Left hindlimb (tissue), 1 donor: ENCODE measurements around the gene PRKCE.

Experiments
- DNase-seq: peaks from one replicate; pipeline ENCODE4 v3.0.0-alpha.2; 2018

PRKCE gene

GRCh38 chr2:45814951-45815621 is 163.6 kb downstream of the PRKCE start:
- no peak for DNase-seq

- no peak for DNase-seq
Measured at GRCh38 chr2:45816272-45816671, 164.8 kb downstream of the PRKCE start.

GRCh38 chr2:45818591-45818990 is 167.1 kb downstream of the PRKCE start:
- no peak for DNase-seq

GRCh38 chr2:45820048-45820447 is 168.6 kb downstream of the PRKCE start:
- no peak for DNase-seq

DNA sequence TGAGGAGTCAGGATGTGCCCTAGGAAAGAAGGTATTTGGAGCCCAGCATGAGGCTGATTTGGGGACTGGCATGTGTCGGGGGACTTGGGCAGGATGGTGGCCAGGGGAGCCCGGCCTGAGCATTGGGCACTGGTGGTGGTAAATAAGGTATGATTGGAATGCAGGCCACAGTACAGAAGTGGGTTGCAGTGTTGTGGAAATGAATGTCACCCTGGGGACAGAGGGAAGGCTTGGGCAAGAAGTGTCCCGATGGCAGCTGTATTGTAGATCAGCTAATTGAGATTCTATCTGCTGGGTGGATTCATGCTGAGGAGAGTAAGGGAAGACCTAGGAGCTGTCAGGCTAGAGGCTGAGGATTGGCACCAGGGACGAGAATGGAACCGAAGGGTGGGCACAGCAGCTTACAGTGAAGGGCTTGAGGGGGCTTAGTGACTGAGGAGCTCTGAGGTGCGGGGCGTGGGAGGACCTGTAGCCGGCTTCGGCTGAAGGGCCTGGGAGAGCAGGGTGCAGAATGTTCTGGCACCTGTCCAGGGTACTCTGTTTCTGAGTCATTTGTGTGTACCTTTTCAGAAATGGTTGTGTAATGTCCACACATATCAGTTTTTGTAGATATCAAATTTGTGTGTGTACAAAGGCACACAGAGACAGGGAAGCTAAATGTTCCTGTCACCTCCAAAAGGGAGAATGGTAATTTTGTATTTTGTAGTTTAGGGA is 170.2 kb downstream of the PRKCE start:
- DNase-seq, result no peak

DNA sequence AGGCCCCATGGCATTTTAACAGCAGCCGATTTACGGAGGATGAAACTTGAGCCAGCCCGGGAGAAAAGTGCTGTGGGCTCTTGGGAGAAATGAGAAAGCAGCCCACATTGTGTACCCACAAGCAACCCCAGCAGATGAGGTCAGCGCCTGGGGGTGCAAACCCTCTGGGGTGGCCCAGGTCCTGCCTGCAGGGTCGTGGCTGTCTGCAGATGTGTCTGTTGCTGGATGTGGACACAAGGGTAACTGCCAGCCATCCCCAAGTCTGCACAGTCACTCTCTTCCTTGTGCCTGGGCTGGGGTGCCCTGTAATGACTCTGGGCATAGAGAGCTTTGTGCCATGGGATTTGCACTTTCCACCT is 170.8 kb downstream of the PRKCE start:
- no peak for DNase-seq

GRCh38 chr2:45823723-45824206 is 172.3 kb downstream of the PRKCE start:
- peak; percentile 87 for DNase-seq

- no peak for DNase-seq
Measured at GRCh38 chr2:45825001-45825651, 173.7 kb downstream of the PRKCE start.

GRCh38 chr2:45826460-45826859 is 175.0 kb downstream of the PRKCE start:
- DNase-seq, result no peak

GRCh38 chr2:45826884-45827635 is 175.6 kb downstream of the PRKCE start:
- DNase-seq, result peak; percentile 68

DNA sequence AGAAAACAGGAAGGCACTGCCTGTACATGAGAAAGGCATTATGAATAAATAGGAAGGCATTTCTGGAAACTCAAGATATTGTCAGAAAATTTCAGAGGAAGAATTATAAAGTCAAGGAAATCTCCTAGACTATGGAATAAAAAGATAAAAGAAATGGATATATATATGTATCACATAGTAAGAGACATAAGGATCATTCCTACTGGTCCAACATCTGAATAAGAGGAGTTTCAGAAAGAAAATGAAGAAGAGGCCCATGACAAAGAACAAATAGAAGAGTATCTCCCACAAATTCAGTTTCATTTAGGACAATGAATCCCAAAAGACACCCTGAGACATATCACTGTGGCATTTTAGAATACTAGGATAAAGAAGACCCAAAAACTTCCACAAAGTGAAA is 178.8 kb downstream of the PRKCE start:
- no peak for DNase-seq

- DNase-seq, result no peak
Measured at GRCh38 chr2:45833301-45833967, 182.0 kb downstream of the PRKCE start.

DNA sequence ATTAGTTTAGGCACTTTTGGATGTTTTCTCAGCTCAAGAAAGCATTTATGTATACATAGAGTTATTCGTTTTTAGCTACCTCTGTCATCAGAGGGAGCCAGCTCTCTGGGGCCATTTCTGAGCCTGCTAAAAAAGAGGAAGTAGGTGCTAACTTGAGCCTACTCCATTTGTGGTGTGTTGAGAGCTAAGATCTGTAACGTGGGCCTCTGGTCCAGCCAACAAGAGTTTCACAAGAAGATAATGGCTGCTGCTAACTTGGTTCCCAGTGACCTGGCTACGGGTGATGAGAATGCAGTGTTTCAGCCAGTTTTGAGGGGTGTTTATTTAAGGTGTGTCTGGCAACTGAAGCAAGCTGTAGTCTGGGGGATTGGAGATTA is 182.5 kb downstream of the PRKCE start:
- DNase-seq, result no peak

DNA sequence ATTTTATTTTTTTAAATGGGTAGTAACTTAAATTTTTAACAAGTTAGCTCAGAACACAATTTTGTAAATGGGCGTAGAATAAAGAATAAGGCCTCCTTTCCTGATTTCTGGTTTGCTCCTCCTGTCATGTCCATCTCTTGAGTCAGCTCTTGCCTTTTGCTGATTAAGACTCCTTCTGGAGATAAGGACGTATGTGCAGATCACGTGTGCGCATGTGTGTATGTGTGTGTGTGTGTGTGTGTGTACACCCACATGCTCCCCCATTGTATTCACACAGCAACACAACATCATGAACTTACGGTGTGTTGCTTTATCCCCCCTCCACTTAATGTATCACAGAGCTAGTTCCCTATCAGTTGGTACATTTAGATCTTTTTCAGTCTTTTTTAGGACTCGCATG is 182.9 kb downstream of the PRKCE start:
- DNase-seq, result no peak

- no peak for DNase-seq
Measured at GRCh38 chr2:45834858-45835257, 183.4 kb downstream of the PRKCE start.

- DNase-seq, result no peak
Measured at GRCh38 chr2:45836316-45836715, 184.8 kb downstream of the PRKCE start.

DNA sequence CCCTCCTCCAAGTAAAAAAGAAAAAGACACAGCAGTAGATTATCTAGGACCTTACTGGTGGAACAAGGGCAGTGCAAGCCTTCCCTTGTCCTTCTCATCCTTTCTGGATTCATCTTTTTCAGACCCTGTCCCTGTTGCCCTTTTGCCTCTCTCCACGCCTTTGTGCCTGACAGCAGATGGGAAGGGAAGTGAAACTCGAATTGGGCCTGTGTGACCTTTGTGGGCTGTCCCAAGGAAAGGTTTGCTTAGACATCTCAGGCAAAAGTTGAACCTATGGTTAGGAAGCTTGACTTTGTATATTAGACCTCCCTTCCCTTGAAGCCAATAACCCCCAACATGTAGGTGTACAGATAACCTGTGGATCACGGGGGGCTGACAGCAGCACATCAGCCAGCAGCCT is 185.3 kb downstream of the PRKCE start:
- no peak for DNase-seq

- no peak for DNase-seq
Measured at GRCh38 chr2:45837812-45838341, 186.4 kb downstream of the PRKCE start.

- no peak for DNase-seq
Measured at GRCh38 chr2:45839508-45840251, 188.2 kb downstream of the PRKCE start.

DNA sequence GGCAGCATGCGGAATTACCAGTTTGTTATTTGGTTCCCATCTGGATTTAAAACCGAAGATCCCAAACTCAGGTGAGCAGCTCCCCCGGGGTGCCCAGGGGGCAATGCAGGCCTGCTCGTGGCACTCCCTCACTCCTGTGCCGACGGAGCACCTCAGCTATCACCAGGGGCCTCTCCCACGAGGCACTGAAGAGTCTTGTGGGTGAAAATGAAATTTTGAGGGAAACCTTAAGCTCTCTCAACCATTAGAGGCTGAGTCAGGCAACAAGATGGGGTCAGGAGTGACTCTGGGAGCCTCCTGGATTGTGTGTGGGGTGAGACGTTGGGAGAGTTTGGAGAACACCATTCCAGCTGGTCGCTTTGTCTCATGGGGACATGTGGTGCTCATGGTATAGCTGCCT is 189.0 kb downstream of the PRKCE start:
- DNase-seq, result no peak

GRCh38 chr2:45841752-45842407 is 190.4 kb downstream of the PRKCE start:
- no peak for DNase-seq
